ENCODE data around the gene ACAA1.
"Not testable (repeated sequence)": the region's sequence is repeated elsewhere in the genome, so short reads cannot be mapped to it uniquely, and the experiment has no call there.

ACAA1 gene

DNA sequence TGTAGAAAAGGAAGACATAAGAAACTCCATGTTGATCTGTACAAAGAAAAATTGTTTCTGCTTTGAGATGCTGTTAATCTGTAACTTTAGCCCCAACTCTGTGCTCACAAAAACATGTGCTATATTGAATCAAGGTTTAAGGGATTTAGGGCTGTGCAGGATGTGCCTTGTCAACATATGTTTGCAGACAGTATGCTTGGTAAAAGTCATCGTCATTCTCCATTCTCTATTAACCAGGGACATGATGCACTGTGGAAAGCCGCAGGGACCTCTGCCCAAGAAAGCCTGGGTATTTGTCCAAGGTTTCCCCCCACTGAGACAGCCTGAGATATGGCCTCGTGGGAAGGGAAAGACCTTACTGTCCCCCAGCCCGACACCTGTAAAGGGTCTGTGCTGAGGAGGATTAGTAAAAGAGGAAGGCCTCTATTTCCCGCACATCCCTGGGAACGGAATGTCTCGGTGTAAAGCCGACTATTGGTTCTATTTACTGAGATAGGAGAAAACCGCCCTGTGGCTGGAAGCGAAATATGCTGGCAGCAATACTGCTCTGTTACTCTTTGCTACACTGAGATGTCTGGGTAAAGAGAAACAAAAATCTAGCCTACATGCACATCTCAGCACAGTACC, 2.3 kb downstream of the ACAA1 start:
- not testable (repeated sequence) for DNase-seq

DNA sequence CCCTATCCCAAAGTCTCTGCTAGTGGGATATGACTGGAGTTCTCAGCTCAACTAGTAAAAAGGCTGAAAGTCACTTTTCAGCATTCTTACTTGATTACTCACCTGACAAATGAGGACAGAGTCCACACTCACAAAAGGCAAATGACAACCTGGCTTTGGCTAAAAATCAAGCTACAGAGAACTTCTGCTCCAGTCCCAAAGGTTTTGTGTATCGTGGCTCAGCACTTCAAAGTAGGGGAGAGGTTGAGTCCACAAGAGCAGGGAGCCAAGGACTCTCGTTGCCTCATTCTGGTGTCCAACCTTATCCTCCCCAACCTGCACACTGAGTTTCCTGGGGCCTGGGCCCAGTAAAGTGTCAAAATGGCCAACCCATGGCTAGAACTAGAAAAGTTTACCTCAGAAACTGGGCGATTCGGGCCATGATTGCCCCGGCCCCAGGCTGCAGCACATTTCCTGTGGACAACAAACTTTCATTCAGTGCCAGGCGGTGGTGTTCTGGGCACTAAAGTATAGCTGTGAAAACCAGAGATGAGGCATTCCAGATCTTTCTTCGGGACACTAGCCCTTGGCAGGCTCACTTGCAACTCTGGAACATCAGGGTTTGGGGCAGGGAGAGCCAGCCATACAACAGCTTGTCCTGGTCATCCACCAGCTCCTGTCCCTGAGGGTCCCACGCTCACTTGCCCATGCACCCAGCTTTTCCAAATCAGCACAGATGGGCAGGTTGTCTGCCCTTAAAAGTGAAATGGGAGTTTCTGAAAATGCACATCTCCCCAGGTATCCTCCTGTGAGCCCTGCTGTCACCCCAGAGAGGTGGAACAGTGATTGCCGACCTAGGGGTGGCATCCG, 3.1 kb downstream of the ACAA1 start:
- no peak for DNase-seq

DNA sequence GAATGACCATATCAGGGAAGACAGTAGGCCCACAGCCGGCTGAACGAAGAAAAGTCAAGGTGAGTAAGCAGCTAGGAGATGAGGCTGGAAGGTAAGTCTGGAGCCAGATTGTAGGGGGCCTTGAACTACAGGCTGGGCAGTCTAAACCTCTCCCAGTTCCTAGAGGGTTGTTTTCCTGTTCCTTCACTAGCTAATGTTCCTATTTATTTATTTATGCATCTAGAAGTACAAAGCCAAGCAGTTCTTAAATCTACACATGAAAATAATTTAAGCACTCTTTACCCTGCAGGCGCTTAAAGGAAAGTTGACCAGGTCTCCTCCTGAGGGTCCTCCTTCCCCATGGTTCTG, 3.7 kb downstream of the ACAA1 start:
- no peak for DNase-seq

DNA sequence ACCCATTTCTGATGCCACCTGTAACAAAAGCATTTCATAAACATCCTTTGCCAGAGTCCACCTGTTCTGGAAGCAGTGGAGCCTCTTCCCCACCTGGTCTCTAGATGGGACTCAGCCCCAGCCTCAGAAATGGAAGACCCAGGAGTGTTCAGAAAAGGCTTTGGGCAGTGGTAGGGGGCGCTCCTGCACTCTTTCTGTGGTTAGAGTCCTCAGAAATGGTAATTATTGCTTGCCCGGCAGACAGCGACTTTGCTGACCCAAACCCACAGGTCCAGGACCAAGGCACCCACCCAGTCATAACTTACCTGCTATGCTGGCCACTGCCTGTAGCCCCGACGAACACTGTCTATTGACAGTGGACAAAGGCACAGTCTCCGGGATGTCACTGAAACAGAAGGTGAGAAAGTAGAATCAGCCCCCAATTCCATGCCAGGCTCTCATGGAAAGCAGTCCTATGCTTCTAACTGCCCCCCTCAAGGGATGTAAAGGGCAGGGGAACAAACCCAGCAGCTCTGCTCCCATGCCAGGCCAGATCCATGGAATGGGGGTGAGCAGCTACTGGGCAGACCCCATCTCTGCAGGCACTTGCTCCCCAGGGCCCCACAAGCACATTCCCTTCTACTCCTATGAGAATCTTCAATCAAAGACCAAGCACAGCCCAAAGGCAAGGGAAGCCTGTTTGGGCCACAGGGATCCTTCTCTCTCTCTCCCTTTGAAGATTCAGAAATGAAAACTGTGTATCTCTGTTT, 5.1 kb downstream of the ACAA1 start:
- DNase-seq, result no peak

DNA sequence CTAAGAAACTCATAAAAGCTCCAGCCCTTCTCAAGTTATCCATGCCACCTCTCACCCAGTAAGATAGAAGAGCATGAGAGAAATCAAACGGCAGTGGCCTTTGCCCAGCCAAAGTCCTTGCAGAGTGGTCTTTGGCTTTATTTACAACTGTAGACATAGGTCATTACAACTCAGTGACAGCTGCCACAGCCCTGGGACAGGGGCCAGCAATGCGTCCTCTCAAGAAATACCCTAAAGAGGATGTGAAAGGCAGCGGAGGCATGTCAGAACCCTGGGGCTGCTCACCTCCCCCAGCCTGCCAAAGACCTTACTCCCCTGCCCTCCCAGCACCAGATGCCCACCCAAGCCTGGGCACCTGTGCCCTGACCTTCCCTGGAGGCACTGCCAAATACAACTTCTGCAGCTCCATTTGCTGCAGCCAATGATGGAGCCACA, 6.3 kb downstream of the ACAA1 start:
- DNase-seq, result no peak

DNA sequence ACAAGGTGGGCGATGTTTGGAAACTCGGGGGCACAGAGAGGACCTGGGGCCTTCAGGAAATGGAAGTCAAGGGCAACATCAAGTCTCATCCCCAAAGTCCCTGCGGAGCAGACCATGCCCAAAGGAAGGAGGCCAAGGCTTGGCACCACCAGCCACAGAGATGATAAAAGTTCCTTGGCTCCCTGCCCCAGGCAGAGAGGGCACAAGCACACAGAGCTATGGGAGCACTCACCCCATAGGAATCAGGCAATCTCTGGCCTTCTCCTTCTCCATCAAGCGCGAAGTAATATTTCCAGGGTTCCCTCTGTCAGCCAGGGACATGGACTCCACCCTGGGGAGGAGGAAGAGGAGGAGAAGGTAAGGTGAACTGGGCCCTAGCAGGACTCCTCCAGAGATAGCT, 7.9 kb downstream of the ACAA1 start:
- no peak for DNase-seq

DNA sequence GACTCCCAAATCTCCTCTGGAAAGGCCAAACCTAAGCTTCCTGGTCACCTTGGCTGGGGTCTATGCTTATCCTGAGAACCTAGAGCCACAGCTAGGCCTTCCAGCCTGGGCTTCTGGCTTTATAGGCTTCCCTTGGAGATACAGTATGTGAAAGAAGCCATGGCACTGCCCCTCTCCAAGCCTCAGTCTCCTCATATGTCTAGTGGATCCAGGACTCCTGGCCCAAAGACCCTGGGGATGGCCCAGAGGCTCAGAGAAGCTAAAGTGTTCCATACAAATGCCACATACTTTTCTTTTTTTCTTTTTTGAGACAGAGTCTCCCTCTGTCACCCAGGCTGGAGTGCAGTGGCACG, 8.6 kb downstream of the ACAA1 start:
- no peak for DNase-seq

DNA sequence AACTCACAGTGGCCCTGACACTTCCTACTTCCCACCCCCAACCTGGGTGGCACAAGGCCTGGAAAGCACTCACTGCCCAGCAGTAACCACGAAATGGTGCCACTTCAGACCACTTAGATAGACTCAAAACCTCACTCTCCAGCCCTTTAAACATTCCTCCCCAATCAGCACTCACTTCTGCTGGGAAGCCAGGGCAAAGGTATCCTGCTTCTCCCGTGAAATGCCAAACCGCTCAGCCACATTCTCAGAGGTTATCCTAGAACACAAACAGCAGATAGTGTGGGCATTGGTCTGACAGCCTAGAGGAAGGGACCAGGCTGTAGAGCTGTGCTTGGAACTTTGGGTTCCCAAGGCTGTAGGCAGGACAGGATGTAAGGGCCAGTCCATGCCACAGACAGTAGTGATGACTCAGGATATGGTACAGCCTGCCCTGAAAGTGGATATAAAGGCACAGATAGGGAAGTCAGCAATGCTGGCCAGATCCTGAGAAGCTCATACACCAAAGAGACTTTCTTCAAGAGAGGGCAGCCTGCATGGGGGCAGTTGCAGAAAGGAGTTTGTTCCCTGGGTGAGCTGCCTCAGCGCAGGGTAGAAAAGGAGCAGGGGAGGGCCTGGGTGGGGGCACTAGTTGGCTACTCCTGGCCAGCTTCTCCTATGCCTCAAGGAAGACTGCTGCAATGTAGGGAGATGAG, 9.2 kb downstream of the ACAA1 start:
- DNase-seq, result no peak

DNA sequence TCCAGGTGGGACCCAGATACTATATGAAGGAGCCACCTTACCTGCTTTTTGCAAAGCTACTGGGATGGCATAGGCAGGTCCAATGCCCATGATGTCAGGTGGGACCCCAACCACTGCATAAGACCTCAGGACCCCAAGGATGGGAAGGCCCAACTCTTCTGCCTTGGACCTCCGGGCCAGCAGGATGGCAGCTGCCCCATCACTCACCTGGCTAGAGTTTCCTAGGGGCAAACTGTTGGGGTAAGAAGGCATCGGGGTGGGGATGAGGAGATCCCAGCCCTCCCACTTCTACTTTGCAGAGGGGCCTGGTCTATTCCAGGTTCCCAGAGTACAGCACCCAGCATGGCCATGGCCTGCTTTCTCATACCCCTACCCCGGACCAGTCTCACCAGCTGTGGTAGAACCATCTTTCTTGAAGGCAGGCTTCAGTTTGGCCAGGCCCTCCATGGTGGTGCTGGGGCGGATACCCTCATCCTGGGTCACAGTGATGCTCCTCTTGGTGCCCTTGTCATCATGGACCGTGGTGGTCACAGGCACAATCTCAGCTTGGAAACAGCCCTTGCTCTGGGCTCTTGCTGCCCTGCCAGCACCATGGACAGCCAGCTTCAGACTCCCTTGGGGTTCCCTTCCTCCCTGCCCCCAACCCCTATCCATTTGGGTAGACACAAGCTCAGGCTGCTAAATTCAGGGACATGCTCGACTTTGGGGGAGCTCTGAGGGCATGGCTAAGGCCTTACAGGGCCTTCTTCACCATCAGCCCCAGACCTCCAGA, 10.6 kb downstream of the ACAA1 start:
- DNase-seq, result no peak

DNA sequence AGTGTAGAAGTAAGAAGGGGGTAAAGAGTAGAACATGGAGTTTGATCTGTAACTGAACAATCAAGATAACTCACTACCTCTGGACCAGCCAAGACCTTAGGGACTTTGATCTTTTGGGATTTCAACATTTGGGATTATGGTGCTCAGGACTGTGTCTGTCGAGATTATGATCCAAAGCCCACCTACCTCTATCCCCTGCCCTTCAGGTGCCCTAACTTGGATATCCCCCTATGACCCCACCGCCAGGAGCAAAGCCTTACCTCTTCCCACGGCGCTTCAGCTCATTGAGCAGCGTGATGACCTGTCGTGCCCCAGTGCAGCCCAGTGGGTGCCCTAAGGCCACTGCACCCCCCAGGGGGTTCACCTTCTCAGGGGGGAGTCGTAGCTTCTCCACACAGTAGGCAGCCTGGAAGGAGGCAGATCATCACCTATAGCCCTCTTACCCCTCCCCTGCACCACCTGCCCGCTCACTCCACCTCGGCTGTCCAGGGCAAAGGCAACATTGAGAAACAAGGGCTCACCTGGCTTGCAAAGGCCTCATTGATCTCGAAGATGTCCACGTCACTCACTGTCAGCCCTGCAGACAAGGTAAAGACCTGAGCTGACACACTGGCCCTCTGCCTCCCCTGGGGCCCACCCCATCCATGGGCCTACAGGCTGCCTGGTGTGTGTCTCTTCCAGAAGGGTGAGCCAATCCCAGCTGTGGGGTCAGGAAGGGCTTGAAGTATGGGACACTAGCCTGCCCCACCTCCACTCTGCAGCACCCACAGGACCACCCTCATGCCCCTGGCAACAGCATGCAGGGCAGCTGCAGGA, 11.4 kb downstream of the ACAA1 start:
- no peak for DNase-seq

DNA sequence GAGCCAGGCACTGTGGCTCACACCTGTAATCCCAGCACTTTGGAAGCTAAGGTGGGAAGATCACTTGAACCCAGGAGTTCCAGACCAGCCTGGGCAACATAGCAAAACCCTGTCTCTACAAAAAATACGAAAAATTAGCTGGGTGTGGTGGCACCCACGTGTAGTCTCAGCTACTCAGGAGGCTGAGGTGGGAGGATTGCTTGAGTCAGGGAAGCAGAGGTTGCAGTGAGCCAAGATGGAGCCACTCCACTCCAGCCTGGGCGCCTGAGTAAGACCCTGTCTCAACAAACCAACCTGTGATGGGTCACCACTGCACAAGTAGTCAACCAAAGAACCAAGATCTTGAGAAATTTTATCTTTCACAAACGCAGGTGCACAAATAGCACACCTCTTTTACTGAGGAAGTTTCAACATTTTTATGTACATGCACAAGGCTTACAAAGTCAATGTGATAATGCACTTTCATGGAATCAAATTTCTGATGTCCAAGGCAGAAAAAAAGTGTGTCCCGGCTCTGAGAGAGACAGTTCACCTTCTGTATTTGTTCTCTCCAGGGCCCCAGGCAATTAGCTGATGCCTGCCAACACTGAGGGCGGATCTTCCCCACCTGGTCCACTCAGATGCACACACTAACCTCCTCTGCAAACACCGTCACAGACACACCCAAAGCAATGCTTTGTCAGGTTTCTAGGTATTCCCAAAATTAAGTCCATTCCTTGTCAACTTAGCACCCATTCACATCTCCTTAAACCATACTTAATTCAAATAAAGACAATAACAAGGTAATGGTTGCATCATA, 12.4 kb downstream of the ACAA1 start:
- no peak for DNase-seq

DNA sequence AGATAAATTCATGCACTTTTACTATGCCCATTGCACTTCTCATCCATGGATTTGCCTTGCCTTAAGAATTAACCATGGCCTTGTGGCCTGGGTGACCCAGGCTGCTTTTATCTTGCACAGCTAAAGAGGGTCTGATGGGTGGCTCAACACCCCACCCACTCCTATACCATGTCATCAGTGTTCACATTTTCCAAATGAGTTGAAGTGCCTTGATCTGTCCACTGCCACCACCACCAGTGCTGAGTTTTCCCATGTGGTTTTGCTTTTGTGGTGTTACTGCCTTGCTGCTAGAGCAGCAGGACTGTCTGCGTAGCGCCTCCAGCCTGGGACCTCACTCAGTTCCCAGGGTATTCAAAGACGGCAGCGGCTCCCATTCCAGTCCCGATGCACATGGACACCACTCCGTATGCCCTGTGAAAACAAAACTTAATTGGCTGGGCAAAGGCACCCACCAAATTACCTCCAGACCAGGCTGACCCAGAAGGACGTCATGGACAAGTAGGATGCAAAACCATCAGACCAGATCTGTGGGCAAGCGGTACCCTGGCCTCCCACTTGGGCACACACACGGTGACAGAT, 14.1 kb downstream of the ACAA1 start:
- DNase-seq, result no peak

DNA sequence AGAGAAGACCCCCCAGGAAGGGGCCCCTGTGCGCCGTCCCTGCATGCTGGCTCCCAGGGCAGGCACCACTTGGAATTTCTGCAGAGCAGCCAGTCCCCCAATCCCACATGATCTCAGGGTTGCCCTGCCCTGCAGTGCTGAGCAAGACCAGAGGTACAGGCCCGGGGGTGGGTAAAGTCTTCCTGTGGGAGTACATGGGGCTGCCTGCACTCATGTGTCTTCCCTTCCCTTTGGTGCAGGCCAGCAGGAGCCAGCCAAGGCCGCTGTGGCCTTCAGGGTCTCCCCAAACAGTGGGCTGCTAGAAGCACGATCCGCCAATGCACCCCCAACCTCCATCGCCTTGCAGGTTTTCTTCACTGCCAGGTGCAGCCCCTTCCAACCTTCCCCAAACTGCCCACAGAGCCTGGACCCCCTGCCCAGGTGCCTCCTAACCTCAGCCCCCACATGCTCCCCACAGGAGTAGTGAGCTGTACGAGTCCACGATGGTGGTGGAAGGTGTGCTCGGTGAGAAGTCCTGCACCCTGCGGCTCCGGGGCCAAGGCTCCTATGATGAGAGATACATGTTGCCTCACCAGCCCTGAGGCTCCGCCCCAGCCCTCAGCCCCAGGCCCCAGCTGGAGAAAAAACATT, 15.0 kb downstream of the ACAA1 start:
- no peak for DNase-seq

DNA sequence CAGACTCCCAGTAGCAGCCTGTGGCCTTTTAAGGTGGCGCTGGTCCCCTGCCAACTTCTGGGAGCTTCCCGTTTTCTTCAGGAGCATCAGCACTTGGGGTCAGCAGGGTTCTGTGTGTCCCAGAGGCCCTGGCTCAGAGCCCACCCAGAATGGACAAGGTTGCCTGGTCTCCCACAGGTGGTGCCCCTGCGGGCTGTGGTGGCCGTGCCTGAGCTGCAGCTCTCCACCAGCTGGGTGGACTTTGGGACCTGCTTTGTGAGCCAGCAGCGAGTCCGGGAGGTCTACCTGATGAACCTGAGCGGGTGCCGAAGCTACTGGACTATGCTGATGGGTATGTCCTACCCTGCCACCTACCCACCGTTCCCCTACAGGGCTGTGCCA, 15.5 kb downstream of the ACAA1 start:
- no peak for DNase-seq

DNA sequence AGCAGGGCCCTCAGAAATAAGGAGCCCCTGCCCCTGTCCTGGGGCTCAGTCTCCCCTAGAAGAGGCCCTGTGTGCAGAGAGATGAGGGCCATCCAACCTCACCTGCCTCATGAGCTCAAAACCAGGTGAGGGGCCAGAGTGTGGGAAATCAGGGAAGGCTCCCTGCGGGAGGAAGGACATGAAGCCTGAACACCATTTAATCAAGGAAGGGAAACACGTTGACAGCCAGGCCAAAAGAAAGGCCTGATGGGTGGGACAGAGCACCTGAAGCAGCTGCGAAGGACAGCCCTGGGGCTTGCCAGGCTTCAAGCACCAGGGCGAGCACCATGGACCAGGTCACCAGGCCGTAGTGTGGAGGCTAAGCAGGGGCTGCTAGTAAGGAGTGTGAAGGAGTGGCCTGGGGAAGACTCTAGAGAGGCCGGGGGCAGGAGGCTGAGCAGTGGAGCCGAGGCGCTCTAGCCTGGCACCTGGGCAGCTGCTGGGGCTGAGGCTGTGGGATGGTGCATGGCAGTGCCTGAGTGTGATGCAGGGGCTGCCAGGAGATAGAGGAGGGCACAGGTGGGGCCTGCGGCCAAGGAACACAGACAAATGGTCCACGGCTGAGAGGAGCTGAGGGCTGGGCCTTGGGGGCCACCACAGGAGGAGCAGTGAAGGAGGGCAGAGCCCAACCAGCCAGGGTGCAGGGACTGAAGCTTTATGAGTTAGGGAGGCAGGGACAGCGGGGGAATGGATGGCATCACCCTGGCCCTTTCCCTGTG, 16.1 kb downstream of the ACAA1 start:
- DNase-seq, result no peak

DNA sequence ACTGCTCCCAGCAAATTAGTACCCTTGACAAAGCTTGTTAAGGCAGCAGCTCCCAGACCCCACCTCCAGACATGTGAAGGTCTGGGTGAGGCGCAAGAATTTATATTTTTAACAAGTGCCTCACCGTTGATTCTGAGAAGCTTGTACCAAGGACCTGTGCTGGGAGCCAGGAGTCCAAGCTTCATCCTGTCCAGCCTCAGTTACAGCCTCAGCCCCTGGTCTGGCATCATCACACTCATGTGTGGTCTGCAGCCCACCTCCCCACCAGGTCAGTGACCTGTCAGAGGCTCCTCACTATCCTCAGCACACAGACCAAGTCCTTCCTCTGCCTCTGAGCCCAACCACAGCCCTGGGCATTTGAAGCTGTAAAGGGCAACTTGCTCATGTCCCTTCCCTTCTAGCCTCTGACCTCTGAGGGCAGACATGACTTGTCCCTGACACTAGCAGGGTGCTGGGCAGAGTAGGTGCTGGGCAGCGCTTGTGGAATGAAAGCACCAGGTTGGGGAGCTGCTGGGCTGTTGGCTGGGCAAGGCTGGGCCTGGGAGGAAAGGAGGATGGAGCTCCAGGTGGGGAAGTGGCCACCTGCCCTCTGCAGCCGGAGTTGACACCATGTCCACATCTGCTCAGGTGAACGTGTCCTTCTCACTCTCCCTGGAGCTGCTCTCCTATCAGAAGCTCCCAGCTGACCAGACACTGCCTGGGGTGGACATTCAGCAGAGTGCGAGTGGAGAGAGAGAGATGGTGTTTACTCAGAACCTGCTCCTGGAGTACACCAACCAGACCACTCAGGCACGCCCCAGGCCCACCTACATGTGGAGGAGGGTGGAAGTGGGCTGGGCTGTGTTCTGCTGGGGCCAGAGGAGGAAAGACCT, 16.9 kb downstream of the ACAA1 start:
- no peak for DNase-seq

DNA sequence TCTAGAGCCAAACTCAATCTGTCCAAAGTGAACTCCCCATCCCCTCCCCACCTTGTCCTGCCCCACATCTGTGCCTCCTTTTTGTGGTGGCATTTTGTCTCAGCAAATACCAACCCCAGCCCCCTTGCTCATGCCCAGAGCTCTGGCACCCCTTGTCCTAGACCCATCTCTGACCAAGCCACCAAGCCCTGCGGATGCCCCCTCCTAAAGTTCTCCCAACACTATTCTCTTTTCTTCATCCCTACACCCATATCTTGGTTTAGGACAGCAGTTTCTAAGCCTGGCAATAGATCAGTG, 17.7 kb downstream of the ACAA1 start:
- DNase-seq, result no peak

Data from stimulated activated CD4-positive, alpha-beta T cell treated with anti-CD3 and anti-CD28 coated beads, Interleukin-1b, Interleukin-23, amount 100 ng/mL, for 48 hours (primary cell).